Skeletal muscle cell (primary cell): ENCODE data around the gene DUS2.

Source experiments
- DNase-seq: peaks from one replicate; pipeline ENCODE4 v3.0.0-alpha.2; 2010; ENCODE audit warnings: low read depth
- H3K4me3 ChIP-seq: 2 replicates; pipeline ENCODE4 v1.5.1; 2011; ENCODE audit warnings: low read depth, mild to moderate bottlenecking, control low read depth, low read length, moderate library complexity

Gene DUS2

DNA sequence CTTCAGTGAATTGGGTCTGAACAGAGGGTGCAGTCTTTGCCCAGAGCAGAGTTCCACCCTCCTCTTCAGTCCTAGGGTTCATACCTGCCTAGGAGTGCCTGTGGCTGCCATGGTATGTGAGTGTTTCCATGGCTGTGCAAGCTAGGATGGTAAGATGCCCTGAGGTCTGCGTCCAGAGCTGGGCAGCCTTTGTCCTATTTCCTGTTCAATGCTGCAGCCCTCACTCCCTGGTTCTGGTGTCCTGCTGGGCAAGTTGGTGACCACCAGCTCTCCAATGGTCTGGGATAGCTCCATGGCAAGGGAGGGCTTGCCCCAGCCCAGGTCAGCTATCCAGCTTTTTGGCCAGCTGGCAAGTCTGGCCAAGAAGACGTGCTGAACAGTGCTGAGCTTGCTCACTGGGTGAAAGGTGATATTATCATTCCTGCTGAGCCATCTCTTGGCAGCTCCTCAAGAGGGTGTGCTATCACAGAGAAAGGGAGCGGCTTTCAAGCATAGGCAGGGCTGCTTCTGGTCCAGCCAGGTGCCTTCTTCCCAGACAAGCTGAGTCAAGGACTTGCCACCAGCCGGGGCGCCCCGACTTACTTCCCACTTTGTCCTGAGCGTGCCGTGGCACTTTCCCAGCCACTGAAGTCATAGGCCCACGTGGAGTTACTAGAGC is 49.1 kb downstream of the DUS2 start:
- no peak for DNase-seq
- H3K4me3 ChIP-seq, result no peak overlapping the region

DNA sequence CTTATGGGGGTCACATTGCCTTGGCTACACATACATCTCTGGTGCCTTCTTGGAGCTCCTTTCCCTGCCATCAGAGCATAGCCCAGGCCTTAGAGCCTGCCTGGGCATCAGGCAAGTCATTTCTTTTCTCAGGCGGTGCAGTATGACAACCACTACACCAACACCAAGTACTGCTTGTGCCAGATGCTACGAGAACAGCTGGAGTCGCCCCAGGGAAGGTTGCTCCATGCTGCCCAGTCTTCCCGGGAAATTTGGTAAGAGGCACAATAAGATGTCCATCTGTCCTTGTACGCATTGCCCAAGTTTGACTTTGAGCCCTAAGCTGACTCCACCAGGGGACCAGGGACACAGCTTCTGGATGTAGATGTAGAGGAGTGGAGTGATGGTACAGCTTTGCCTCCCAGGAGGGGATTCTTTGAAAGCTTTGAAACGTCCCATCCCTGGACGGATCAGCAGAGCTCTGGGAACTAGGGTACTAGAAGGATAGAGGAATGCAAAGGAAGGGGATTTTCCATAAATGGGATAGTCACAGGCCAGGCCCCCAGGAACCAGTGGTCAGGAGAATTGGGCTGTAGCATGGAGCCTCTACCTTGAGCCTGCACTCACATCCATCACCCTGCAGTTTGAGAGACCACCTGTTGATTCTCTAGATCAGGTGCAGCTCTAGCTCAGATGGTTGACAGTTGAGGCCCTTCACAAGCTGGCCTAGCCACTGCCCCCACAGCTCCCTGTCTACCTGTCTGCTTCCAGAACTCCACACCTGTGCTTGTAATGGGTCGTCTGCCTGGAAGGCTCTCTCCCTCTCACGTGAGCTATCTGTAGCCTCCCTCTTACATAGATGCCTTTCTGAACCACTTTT is 51.0 kb downstream of the DUS2 start:
- DNase-seq, result no peak
- H3K4me3 ChIP-seq, result no peak overlapping the region

DNA sequence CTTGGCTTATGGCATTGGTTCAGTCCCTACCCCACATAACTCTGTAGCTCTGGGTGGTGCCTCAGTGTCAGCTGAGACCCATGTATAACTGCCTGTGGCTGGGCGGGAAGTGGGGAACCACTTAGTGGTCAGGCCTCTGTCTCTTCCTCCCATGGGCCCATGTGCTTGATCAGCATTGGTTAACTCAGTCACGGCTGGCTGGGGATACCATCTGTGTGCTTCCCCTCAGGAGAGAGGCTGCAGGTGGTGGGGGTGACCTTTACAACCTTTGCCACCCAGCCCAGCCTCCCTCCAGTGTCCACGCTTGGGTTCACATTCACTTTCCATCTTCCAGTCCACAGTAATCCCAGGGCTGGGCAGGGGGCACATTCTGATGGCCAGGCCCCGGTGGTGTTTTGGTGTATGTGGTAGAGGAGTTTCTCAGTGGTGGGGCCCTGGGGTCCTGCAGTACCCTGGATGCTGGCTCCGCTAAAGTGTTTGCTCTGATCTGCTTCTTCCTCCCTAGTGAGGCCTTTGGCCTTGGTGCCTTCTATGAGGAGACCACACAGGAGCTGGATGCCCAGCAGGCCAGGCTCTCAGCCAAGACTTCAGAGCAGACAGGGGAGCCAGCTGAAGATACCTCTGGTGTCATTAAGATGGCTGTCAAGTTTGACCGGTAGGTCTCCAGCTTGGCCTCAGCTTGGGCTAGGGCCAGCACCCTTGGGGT is 51.9 kb downstream of the DUS2 start:
- DNase-seq, result no peak
- no peak overlapping the region for H3K4me3 ChIP-seq

DNA sequence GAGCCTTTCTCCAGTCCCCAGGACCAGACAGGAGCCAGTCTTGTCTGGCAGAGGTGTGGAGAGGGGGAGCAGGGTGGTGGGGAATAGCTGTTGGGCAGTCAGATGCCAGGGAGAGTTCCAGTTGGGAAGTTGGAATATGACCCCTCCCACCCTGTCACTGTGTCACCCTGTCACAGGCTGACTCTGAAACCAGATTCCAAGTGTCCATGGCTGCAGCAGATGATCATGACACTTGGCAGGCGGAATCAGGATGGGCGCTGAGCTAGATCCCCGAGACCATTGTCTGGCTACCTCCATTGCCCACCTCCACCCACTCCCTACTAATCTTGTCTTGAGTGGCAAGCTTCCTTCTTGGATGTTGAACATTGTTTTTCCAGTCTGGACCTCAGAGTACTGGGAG is 52.9 kb downstream of the DUS2 start:
- no peak overlapping the region for H3K4me3 ChIP-seq
- no peak for DNase-seq

DNA sequence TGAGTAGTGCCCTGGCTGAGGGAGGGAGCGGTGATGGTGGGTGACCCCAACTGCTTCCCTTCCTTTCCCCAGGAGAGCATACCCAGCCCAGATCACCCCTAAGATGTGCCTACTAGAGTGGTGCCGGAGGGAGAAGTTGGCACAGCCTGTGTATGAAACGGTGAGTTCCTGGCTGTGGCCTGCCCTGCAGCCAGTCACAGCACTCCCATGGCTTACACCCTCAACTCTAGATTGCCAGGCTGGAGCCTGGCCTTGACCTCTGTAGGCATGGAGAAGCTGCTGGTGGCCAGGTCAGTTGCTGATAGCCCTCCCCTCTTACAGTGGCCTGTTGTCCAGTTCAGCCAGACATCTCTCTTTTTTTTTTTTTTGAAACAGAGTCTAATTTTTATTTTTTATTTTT is 53.5 kb downstream of the DUS2 start:
- no peak overlapping the region for H3K4me3 ChIP-seq

DNA sequence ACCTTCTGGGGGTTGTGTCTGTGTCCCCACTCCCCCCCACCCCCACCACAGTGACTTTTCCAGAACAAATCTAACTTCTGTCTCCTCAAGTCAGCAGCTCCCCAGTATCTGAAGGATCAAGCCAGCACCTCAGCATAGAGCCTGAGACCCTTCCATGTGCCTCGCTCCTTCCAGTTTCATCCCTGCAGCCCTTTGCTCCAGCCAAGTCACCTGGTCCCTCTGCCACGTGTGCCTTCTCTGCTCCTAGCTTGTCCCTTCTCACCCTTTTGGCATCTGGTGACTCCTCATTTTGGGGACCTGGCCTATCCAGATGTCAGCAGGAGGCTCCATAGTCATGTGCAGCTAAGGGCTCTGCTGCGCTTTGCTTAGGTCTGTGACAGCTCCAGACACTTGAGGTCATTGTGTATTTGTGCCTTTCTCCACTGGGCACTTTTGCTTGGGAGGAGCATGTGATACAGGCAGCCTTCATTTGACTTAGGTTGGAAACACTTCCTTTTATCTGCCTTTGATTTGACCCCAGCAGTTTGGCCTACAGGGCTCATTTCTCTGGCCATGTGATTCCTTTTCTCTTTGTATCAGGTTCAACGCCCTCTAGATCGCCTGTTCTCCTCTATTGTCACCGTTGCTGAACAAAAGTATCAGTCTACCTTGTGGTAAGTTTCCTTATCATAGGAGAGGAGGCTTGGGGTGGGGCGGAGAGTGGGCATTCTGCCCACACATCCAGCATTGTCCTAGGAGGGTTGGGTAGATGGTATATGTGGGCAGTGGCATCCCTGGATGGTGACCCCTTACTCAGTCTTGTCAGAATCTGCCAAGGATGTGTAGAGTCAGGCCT is 55.0 kb downstream of the DUS2 start:
- DNase-seq, result no peak
- H3K4me3 ChIP-seq, result no peak overlapping the region

More for the DNA sequence above, 53.5 kb downstream of the DUS2 start:
- DNase-seq, result no peak

DNA sequence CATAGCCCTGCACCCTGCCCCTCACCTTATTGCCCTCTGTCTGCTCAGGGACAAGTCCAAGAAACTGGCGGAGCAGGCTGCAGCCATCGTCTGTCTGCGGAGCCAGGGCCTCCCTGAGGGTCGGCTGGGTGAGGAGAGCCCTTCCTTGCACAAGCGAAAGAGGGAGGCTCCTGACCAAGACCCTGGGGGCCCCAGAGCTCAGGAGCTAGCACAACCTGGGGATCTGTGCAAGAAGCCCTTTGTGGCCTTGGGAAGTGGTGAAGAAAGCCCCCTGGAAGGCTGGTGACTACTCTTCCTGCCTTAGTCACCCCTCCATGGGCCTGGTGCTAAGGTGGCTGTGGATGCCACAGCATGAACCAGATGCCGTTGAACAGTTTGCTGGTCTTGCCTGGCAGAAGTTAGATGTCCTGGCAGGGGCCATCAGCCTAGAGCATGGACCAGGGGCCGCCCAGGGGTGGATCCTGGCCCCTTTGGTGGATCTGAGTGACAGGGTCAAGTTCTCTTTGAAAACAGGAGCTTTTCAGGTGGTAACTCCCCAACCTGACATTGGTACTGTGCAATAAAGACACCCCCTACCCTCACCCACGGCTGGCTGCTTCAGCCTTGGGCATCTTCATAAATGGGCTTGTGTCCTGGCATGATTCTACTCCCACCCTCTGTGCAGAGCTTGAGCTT is 55.8 kb downstream of the DUS2 start:
- H3K4me3 ChIP-seq, result no peak overlapping the region
- DNase-seq, result no peak

DNA sequence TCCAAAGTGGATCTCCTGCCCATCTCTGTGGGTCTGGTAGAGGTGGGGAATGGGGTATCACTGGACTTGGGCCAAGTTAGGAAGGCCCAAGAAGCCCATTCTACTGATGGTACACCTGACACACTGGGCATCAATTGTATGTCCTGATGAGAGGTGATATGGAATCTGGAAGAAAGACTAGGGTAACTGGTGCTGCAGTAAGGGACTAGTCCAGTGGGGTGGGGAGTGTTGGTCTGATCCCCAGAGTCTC is 56.2 kb downstream of the DUS2 start:
- no peak overlapping the region for H3K4me3 ChIP-seq

DNA sequence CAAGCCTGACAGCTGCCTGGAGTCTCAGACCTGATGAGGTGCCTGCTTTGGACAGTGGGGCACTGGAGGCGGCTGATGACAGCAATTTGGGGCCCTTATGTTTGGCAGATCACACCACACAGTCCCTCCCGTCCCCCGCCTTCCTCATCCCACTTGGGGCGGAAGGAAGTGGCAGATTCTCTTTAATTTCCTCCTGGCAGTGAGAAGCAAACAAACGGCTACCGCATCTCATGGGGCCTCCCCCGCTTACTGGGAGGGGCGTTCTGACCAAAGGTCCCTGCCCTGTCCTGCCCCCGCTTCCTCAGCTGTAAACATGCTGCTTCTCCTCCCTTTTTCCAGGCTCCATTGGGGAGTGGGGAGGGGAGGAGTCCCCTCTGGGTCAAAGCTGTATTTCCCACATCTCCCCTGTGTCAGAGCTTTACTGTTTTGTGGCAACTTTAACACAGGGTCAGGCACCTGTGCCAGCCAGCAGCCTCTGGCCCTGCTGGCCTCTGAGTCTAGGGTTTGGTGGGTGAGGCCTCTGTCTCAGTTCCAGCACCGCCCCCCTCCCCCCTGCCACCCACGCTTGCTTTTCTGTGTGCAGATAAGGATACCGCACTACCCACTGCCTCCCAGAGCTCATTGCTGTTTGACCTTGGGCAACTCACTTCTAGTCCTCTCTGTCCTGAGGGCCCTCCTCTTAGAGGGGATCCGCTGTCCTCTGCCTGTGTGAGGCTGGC is 56.7 kb downstream of the DUS2 start:
- H3K4me3 ChIP-seq, result no peak overlapping the region
- no peak for DNase-seq

More for the DNA sequence above, 56.2 kb downstream of the DUS2 start:
- no peak for DNase-seq

DNA sequence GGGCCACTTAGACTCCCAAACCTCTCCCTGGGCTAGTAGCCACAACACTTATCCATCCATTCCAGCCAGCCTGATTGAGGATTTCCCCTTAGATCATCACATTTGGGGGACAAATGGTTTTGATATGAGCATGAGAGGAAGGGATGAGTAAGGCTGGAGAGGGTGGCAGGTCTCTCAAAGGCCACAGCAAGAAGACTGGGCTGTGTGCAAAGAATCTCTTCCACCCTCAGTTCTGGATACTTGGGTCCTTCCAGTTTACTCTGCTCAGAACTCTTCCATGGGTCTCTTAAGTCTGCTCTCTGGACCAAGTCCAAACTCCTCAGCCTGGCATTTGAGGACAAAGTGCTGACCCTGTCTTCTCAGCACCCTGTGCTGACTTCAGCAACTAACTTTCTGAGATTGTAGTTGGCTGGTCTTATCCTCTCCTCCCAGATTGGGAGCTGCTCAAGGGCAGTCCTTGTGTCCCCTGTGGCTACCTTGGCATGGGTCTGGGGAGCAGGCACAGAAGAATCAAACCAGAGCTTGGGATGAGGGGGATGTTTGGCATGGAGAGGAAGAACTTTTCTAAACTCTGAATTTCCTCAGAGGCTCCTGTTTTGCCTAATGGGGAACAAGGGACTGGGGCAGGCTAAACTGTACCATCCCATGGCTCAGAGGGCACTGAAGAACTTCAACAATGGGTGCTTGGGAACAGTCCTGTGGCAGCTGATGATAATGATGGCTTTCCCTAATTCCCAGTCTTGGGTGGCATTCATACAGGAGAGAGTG is 59.0 kb downstream of the DUS2 start:
- H3K4me3 ChIP-seq, result no peak overlapping the region
- no peak for DNase-seq

DNA sequence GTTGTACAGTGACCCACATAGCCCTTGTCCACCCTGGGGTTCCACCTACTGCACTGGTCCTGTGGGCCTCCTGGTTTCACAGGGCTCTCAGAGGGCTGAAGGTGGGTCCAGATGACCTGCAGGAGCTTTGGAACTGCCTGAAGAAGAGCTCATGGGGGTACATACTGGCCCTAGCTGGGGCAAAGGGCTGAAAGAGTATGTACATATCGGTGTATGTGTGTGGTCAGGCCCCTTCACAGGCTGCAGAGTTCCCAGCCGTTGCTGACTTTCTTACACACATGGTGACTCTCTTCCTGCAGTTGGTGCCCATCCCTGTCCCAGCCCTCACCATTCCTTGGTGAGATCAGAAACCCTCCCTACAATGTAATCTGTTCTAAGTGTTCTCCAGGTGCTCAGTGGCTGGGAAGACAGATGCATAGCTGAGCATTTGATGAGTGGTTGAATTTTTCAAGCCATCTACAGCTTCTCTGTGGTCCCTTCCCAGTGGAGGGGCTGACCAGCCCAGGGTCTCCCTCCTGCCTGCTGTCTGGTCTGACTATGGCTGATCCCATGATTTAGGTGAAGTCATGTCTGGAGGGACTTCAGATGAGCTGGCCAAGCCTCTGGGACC is 59.6 kb downstream of the DUS2 start:
- DNase-seq, result no peak

DNA sequence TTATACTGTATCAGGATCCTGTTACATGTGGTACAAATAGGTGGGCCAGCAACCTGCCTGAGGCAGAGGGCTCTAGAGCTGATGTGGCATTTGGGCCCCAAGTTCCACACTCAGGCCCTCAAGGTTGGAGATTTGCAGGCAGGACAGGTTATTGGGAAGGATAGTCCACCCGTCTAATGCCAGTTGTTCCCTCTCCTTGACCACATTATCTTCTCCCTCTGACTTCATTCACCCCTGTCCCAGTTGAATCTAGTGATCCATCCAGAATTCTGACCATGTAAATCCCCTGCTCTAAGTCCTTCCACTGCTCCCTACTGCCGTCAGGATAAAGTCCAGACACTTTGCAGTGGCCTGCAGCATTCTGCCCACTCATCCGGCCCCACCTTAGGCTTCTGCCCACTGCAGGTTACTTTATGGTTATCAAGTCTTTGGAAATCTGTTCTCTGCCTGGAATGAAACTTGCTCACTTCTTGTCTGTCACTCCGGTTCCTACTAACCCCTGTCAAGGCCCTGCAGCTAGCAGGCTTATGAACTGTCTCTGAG is 60.2 kb downstream of the DUS2 start:
- H3K4me3 ChIP-seq, result no peak overlapping the region

More for the DNA sequence above, 59.6 kb downstream of the DUS2 start:
- H3K4me3 ChIP-seq, result no peak overlapping the region

DNA sequence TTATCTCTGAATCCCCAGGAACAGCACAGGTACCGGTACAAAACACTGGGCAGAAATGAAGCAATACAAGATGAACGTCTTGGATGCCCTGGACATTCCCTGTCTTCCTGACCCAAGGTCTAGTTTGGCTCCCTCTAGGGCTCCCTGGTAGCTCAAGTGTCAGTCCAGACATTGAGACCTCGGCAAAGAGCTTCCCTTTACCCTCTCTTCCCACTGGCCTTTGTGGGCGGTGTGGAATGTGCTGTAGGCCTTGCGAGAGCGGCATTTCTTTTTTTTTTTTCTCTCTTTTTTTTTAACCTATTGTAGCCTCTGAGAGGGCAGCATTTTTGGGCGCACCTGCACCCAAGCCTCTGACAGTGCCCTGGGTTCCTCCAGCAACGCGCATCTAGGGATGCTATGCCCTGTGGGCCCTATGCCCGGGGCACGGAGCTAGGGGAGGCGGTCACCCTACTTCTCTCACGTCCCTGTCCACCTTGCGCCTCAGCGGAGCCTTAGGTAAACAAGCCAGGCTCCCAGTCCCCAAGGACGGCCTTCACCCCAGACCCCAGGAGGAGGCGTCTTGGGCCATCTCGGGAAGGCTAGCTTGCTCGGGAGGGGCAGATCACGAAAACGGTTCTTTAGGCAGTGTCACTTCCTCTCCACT is 60.9 kb downstream of the DUS2 start:
- no peak for DNase-seq

More for the DNA sequence above, 60.2 kb downstream of the DUS2 start:
- no peak for DNase-seq

DNA sequence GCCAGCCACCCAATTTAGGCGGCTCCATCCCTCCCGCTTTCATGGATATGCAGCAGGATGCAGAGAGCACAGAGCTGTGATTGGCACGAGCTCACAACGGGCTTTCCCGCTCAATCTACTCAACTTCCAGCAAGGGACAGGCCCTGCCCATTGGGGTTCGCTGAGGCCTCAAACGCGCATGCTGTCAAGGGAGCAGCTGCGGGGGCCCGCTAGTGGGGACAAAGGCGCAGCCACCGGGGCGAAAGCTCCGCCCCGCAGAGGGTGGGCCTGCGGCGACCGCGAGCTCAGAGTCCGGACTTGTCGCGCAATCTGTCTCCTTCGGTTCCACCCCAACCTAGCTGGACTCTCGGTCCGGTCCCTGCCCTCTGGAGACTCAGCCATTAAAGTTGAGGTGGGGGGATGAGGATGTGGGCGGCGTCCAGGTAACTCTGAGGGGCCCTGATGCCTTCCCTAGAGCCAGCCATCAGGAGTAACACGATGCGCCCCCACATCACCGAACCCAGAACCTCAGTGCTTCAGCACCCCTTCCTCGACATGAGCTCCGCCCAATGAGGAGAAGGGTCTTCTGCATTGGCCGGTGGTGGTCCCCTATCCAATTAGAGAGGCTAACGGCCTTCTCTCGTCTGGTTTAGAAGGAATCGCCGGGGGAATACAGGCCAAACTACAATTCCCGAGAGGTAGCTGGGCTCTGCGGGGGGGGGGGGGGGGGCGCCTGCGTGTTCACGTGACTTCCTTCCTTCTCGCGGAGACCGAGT is 61.6 kb downstream of the DUS2 start:
- peak overlapping the region; percentile 55 for H3K4me3 ChIP-seq
- DNase-seq, result no peak

More for the DNA sequence above, 60.9 kb downstream of the DUS2 start:
- peak overlapping the region; percentile 55 for H3K4me3 ChIP-seq

DNA sequence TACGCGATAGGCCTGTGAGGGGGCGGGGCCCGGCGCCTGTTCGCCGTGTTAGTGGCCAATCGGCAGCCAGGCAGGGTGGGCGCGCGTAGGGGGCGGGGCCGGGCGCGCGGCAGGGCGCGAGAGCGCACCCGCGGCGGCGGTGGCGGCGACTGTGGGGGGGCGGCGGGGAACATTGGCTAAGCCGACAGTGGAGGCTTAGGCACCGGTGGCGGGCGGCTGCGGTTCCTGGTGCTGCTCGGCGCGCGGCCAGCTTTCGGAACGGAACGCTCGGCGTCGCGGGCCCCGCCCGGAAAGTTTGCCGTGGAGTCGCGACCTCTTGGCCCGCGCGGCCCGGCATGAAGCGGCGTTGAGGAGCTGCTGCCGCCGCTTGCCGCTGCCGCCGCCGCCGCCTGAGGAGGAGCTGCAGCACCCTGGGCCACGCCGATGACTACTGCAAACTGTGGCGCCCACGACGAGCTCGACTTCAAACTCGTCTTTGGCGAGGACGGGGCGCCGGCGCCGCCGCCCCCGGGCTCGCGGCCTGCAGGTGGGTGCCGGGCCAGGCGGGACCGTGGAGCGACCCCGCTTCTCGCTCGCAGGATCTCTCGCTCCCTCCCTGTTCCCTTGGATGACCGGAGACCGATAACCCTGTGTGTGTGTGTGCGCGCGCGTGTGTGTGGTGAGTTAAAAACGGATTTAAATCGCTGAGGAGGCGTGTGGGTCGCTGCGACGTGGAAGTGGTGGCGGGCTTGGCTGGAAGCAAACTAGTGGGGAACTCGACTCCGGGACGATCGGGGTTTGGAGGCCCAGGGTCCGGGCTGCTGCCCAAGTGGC is 62.4 kb downstream of the DUS2 start, which contains the start of gene NFATC3:
Gene NFATC3 (plus strand): TSS at position 112 of the 813 bp plus-strand sequence. CDS start 312 bp downstream, at position 424.
- peak; percentile 84 for DNase-seq
- H3K4me3 ChIP-seq, result peak within 1 kb of the TSS; percentile 78
